ENCODE measurements around the gene TMPRSS15. TPM values are rescaled to one million over a fixed set of nuclear protein-coding genes. Genes with fewer than 3 reads are reported as not detected.
"Not testable (repeated sequence)": the region's sequence is repeated elsewhere in the genome, so short reads cannot be mapped to it uniquely, and the experiment has no call there.

Gene TMPRSS15
- total RNA-seq, 3 donors from 2014 or later: not detected

- DNase-seq: no peak
- Histone ChIP-seq H3K4me3 (no peak overlapping the region), H3K36me3 (ENCODE audit: low read depth) (no peaks in the 10 kb centered on the region), H3K9me3 (no peaks in the 10 kb centered on the region), H3K4me1 (ENCODE audit: low read depth) (no peaks in the 10 kb centered on the region)
- intact Hi-C loops (cut with DNase I, micrococcal nuclease): no loop called here
- no peak for ATAC-seq
- no peak for TF ChIP-seq CTCF (IDR thresholded peaks at IDR 0.05)
Measured at GRCh38 chr21:18387994-18388393, 15.6 kb downstream of the TMPRSS15 start.

GRCh38 chr21:18384771-18385170 is 18.8 kb downstream of the TMPRSS15 start:
- ATAC-seq: peak; percentile 51
- Histone ChIP-seq H3K36me3 (ENCODE audit: low read depth) (no peaks in the 10 kb centered on the region), H3K4me1 (ENCODE audit: low read depth) (no peaks in the 10 kb centered on the region), H3K4me3 (no peak overlapping the region), H3K9me3 (no peaks in the 10 kb centered on the region)
- no peak for TF ChIP-seq CTCF (IDR thresholded peaks at IDR 0.05)
- DNase-seq: no peak
- intact Hi-C loops (cut with DNase I, micrococcal nuclease): no loop called here

- H3K36me3 ChIP-seq (ENCODE audit: low read depth); ATAC-seq; intact Hi-C loops (cut with DNase I, micrococcal nuclease); H3K4me1 ChIP-seq (ENCODE audit: low read depth); H3K9me3 ChIP-seq; DNase-seq; H3K4me3 ChIP-seq: not testable (repeated sequence)
Measured at GRCh38 chr21:18382934-18383619, 20.5 kb downstream of the TMPRSS15 start.

GRCh38 chr21:18382141-18382540 is 21.4 kb downstream of the TMPRSS15 start:
- Histone ChIP-seq H3K4me1 (ENCODE audit: low read depth) (no peaks in the 10 kb centered on the region), H3K9me3 (no peaks in the 10 kb centered on the region), H3K4me3 (no peak overlapping the region), H3K36me3 (ENCODE audit: low read depth) (no peaks in the 10 kb centered on the region)
- no peak for DNase-seq
- TF ChIP-seq CTCF (IDR thresholded peaks at IDR 0.05): no peak
- intact Hi-C loops (cut with DNase I, micrococcal nuclease): no loop called here
- no peak for ATAC-seq

- H3K4me1 ChIP-seq (ENCODE audit: low read depth): no peaks in the 10 kb centered on the region
- DNase-seq (no peak), ATAC-seq (no peak)
- no peak for TF ChIP-seq CTCF (IDR thresholded peaks at IDR 0.05)
- H3K4me3 ChIP-seq: no peak overlapping the region
- no peaks in the 10 kb centered on the region for H3K36me3 ChIP-seq (ENCODE audit: low read depth)
- no peaks in the 10 kb centered on the region for H3K9me3 ChIP-seq
- intact Hi-C loops (cut with DNase I, micrococcal nuclease): no loop called here
Measured at GRCh38 chr21:18373606-18374005, 30.0 kb downstream of the TMPRSS15 start.

- Histone ChIP-seq H3K4me3 (no peak overlapping the region), H3K4me1 (ENCODE audit: low read depth) (no peaks in the 10 kb centered on the region), H3K9me3 (no peaks in the 10 kb centered on the region), H3K36me3 (ENCODE audit: low read depth) (no peaks in the 10 kb centered on the region)
- DNase-seq (no peak), ATAC-seq (no peak)
- TF ChIP-seq CTCF (IDR thresholded peaks at IDR 0.05): no peak
- intact Hi-C loops (cut with DNase I, micrococcal nuclease): no loop called here
Measured at GRCh38 chr21:18370301-18370700, 33.3 kb downstream of the TMPRSS15 start.
